HCT116 (cell line): ENCODE results near the gene POLR2H. TPM values are rescaled to one million over a fixed set of nuclear protein-coding genes. Genes with fewer than 3 reads are reported as not detected.

Experiments
- ATAC-seq: fragments of 200-7000 bp; cut with Tn5 transposase; 2 replicates; pipeline ENCODE4 v1.9.1; 2020; ENCODE audit warnings: mild to moderate bottlenecking, moderate library complexity
- BruUV-seq: library from RNA; stranded (reverse); fragments of 400-500 nt; replicated peaks from 2 replicates; lab custom pipeline; 2021; lab: Mats Ljungman, UMichigan
- CTCF ChIA-PET: fragments of 300-600 bp; sonication (Branson Sonifier 250); formaldehyde crosslinking; loops from one replicate; lab custom pipeline; 2021; ENCODE audit warnings: antibody characterized with exemption; lab: Charles Lee
- POLR2A ChIA-PET: fragments of 300-600, 350-600 bp; sonication (Branson Sonifier 250); formaldehyde crosslinking; loops from one replicate; lab custom pipeline; 2021; ENCODE audit warnings: antibody characterized with exemption; lab: Charles Lee
- RAD21 ChIA-PET, 2 experiments: fragments of 300-600 bp; sonication (Branson Sonifier 250); formaldehyde crosslinking; loops; one replicate each; lab custom pipeline; 2023; ENCODE audit warnings: low total read pairs in 2 of 2; ENCODE audit not compliant: uncharacterized antibody in 2 of 2, unreplicated experiment in 2 of 2, low non-redundant PET in 1 of 2; lab: Charles Lee
- DNase-seq: peaks from one replicate; pipeline ENCODE4 v3.0.0-alpha.2; 2010; ENCODE audit warnings: low read depth, low spot score
- H2AFZ ChIP-seq: fragments of 200-600 bp; shearing (Covaris generic), sonication (generic); 2 replicates; pipeline ENCODE4 v1.6.1; 2017; ENCODE audit warnings: low read depth, mixed run types, mixed read lengths, antibody characterized with exemption, low read length; ENCODE audit not compliant: poor library complexity, severe bottlenecking
- H3K27ac ChIP-seq: 2 replicates; pipeline ENCODE4 v1.5.1; 2012; ENCODE audit warnings: low read depth, low read length
- H3K27me3 ChIP-seq: fragments of 200-600 bp; sonication (generic); 2 replicates; pipeline ENCODE4 v1.6.1; 2016; ENCODE audit warnings: mixed run types, low read length, mixed read lengths; ENCODE audit not compliant: insufficient read depth
- H3K36me3 ChIP-seq, 2 experiments: fragments of 200-500 bp in 1 of 2; fragments of 200-600 bp in 1 of 2; sonication (Bioruptor generic) in 1 of 2; sonication (generic) in 1 of 2; 2 replicates each; pipeline versions ENCODE4 v1.5.1 to v1.6.1; 2014 to 2016; ENCODE audit warnings: low read length in 2 of 2, inconsistent platforms in 1 of 2, mixed read lengths in 1 of 2, mixed run types in 1 of 2; ENCODE audit not compliant: insufficient read depth in 2 of 2, control insufficient read depth in 1 of 2
- H3K4me1 ChIP-seq, 2 experiments: fragments of 200-600 bp in 1 of 2; sonication (generic) in 1 of 2; 2 replicates each; pipeline versions ENCODE4 v1.5.1 to v1.6.1; 2012 to 2017; ENCODE audit warnings: low read length in 2 of 2, inconsistent platforms in 1 of 2, mild to moderate bottlenecking in 1 of 2, mixed read lengths in 1 of 2, mixed run types in 1 of 2, moderate library complexity in 1 of 2; ENCODE audit not compliant: insufficient read depth in 2 of 2, control insufficient read depth in 1 of 2
- H3K4me2 ChIP-seq: fragments of 200-600 bp; sonication (generic); 2 replicates; pipeline ENCODE4 v1.6.1; 2017; ENCODE audit warnings: mixed run types, low read length, mixed read lengths
- H3K4me3 ChIP-seq, 2 experiments: fragments of 200-600 bp in 1 of 2; sonication (generic) in 1 of 2; replicated peaks in 1 of 2; 2 replicates each; pipeline ENCODE4 v1.5.1; 2011 to 2016; ENCODE audit warnings: low read length in 2 of 2, control low read depth in 1 of 2, low read depth in 1 of 2, mild to moderate bottlenecking in 1 of 2, mixed read lengths in 1 of 2, mixed run types in 1 of 2
- H3K79me2 ChIP-seq: fragments of 200-600 bp; sonication (generic); 2 replicates; pipeline ENCODE4 v1.6.1; 2017; ENCODE audit warnings: mild to moderate bottlenecking, mixed run types, low read length, moderate library complexity, mixed read lengths; ENCODE audit not compliant: insufficient read depth
- H3K9ac ChIP-seq: fragments of 200-600 bp; sonication (generic); 2 replicates; pipeline ENCODE4 v1.6.1; 2016; ENCODE audit warnings: low read length, mixed read lengths
- H3K9me2 ChIP-seq: fragments of 200-600 bp; sonication (generic), shearing (Covaris generic); 2 replicates; pipeline ENCODE4 v1.6.1; 2017; ENCODE audit warnings: mixed run types, mild to moderate bottlenecking, moderate library complexity; ENCODE audit not compliant: insufficient read depth
- H3K9me3 ChIP-seq, 2 experiments: fragments of 200-500 bp in 1 of 2; fragments of 200-600 bp in 1 of 2; sonication (Bioruptor generic) in 1 of 2; sonication (generic) in 1 of 2; 2 replicates each; pipeline ENCODE4 v1.6.1; 2014 to 2017; ENCODE audit warnings: low read length in 2 of 2, mixed read lengths in 2 of 2, inconsistent platforms in 1 of 2, low read depth in 1 of 2, mild to moderate bottlenecking in 1 of 2, mixed run types in 1 of 2, moderate library complexity in 1 of 2; ENCODE audit not compliant: control insufficient read depth in 1 of 2, insufficient read depth in 1 of 2
- H4K20me1 ChIP-seq: fragments of 200-600 bp; sonication (generic), shearing (Covaris generic); 2 replicates; pipeline ENCODE4 v1.6.1; 2017; ENCODE audit warnings: mixed run types, mild to moderate bottlenecking, moderate library complexity; ENCODE audit not compliant: insufficient read depth
- CBX3 ChIP-seq: IDR thresholded peaks from 2 replicates; pipeline ENCODE4 v1.6.1; 2012; ENCODE audit warnings: low read depth
- CEBPB ChIP-seq: IDR thresholded peaks from 2 replicates; pipeline ENCODE4 v1.6.1; 2012; ENCODE audit warnings: low read depth
- CTCF ChIP-seq, 3 experiments: fragments of 200-600 bp in 1 of 3; sonication (generic) in 1 of 3; IDR thresholded peaks in 2 of 3; conservative IDR thresholded peaks in 1 of 3; 2 replicates each; pipeline ENCODE4 v1.5.1; 2012 to 2017; ENCODE audit warnings: low read depth in 2 of 3, low read length in 2 of 3, antibody characterized with exemption in 1 of 3, borderline replicate concordance in 1 of 3, control low read depth in 1 of 3, mild to moderate bottlenecking in 1 of 3, mixed read lengths in 1 of 3, mixed run types in 1 of 3, moderate library complexity in 1 of 3; ENCODE audit not compliant: insufficient read depth in 1 of 3
- EZH2 ChIP-seq: fragments of 200-600 bp; sonication (generic); IDR thresholded peaks from 2 replicates; pipeline ENCODE4 v1.6.1; 2017; ENCODE audit warnings: antibody characterized with exemption, mixed run types
- JUND ChIP-seq: IDR thresholded peaks from 2 replicates; pipeline ENCODE4 v1.6.1; 2012
- POLR2A ChIP-seq: IDR thresholded peaks from 2 replicates; pipeline ENCODE4 v1.7.0; 2011; ENCODE audit warnings: borderline replicate concordance; ENCODE audit not compliant: insufficient read depth, insufficient read length; ENCODE audit errors: extremely low read depth
- POLR2AphosphoS5 ChIP-seq: IDR thresholded peaks from 2 replicates; pipeline ENCODE4 v1.6.1; 2011; ENCODE audit warnings: mild to moderate bottlenecking, low read depth, low read length, moderate library complexity
- RAD21 ChIP-seq: IDR thresholded peaks from 2 replicates; pipeline ENCODE4 v1.6.1; 2012; ENCODE audit warnings: low read depth, mild to moderate bottlenecking
- SIN3A ChIP-seq: IDR thresholded peaks from 2 replicates; pipeline ENCODE4 v1.6.1; 2012; ENCODE audit warnings: low read depth
- SP1 ChIP-seq: IDR thresholded peaks from 2 replicates; pipeline ENCODE4 v1.6.1; 2012; ENCODE audit warnings: low read depth
- SRF ChIP-seq: IDR thresholded peaks from 2 replicates; pipeline ENCODE4 v1.6.1; 2012; ENCODE audit warnings: low read depth
- TCF7L2 ChIP-seq: IDR thresholded peaks from 2 replicates; pipeline ENCODE4 v1.7.0; 2011; ENCODE audit warnings: borderline replicate concordance, inconsistent platforms; ENCODE audit not compliant: insufficient read depth, insufficient read length; ENCODE audit errors: extremely low read depth
- YY1 ChIP-seq: IDR thresholded peaks from 2 replicates; pipeline ENCODE4 v1.6.1; 2011; ENCODE audit warnings: low read length, low read depth, moderate library complexity, mild to moderate bottlenecking; ENCODE audit not compliant: insufficient replicate concordance; ENCODE audit errors: extremely low read depth
- ZFX ChIP-seq: fragments of 450-650 bp; IDR thresholded peaks from 2 replicates; pipeline ENCODE4 v1.6.1; 2017
- ZNF274 ChIP-seq: fragments of 200-500 bp; sonication (Bioruptor generic); IDR thresholded peaks from 2 replicates; pipeline ENCODE4 v1.6.1; 2014; ENCODE audit warnings: mild to moderate bottlenecking, low read depth, low read length, inconsistent platforms
- intact Hi-C: fragments of 100-400 bp; cut with micrococcal nuclease; formaldehyde crosslinking; loops from 2 replicates; pipeline ENCODE4 v1.10.0; 2022
- total RNA-seq: library from RNA; stranded (reverse); gene quantifications from one replicate; pipeline ENCODE4 v1.2.1, GENCODE V29; 2021; ENCODE audit not compliant: unreplicated experiment
- TF ChIP-seq, protein P1 (sequence below): IDR thresholded peaks from 2 replicates; pipeline ENCODE4 v1.6.1; 2012
- TF ChIP-seq, protein P2 (sequence below): IDR thresholded peaks from 2 replicates; pipeline ENCODE4 v1.6.1; 2012
- TF ChIP-seq, protein P3 (sequence below): IDR thresholded peaks from 2 replicates; pipeline ENCODE4 v1.6.1; 2011; ENCODE audit warnings: mild to moderate bottlenecking, low read length, moderate library complexity; ENCODE audit not compliant: insufficient replicate concordance; ENCODE audit errors: extremely low read depth
- TF ChIP-seq, protein P4 (sequence below): IDR thresholded peaks from 2 replicates; pipeline ENCODE4 v1.6.1; 2012; ENCODE audit warnings: low read depth

Gene POLR2H
- total RNA-seq, 1 experiment from 2014 or later, result 156 TPM

- POLR2A ChIA-PET, result interaction anchor here (1.5 kb wide), 1 partner anchor 9 kb away, joined by 3 read pairs; no protein-coding TSS in a partner anchor
- peaks cover 5% of the 10 kb centered on the region; the same call in 1 of the 2 replicates for H4K20me1 ChIP-seq
- no peaks in the 10 kb centered on the region for H3K27me3 ChIP-seq
- RAD21 ChIA-PET, result no interaction called here
- H2AFZ ChIP-seq, result no peak overlapping the region
- H3K9me2 ChIP-seq, result no peaks in the 10 kb centered on the region
- no peak overlapping the region for H3K9ac ChIP-seq
- peaks cover 9 to 42% of the 10 kb centered on the region in 2 experiments; a peak in 3 of 4 replicates for H3K4me1 ChIP-seq
- CTCF ChIA-PET, result interaction anchor here (0.9 to 6.1 kb wide), 2 partner anchors 99 to 166 kb away, joined by 3 to 152 read pairs; no protein-coding TSS in a partner anchor
- H3K4me3 ChIP-seq, result no peak overlapping the region
- no peaks in the 10 kb centered on the region for H3K79me2 ChIP-seq
- no peak overlapping the region for H3K27ac ChIP-seq
- no peak for DNase-seq
- no peaks in the 10 kb centered on the region for H3K9me3 ChIP-seq
- no peak for ATAC-seq
- no peaks in the 10 kb centered on the region for H3K36me3 ChIP-seq
- no TSS peak for BruUV-seq
- no peak overlapping the region for H3K4me2 ChIP-seq
- intact Hi-C loops, result loop anchor here (10.0 kb wide), 2 partner anchors 139 to 399 kb away; no protein-coding TSS in a partner anchor
- TF ChIP-seq SP1, result no peak
- TF ChIP-seq TCF7L2, result no peak
- no peak for TF ChIP-seq ZFX
- TF ChIP-seq, protein P1, sequence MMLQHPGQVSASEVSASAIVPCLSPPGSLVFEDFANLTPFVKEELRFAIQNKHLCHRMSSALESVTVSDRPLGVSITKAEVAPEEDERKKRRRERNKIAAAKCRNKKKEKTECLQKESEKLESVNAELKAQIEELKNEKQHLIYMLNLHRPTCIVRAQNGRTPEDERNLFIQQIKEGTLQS, result no peak
- no peak for TF ChIP-seq YY1
- TF ChIP-seq, protein P2, sequence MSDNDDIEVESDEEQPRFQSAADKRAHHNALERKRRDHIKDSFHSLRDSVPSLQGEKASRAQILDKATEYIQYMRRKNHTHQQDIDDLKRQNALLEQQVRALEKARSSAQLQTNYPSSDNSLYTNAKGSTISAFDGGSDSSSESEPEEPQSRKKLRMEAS, result no peak
- TF ChIP-seq CBX3, result no peak
- TF ChIP-seq SIN3A, result no peak
- no peak for TF ChIP-seq CTCF (IDR thresholded peaks at IDR 0.05 in 2 of 3, conservative IDR thresholded peaks at IDR 0.05 in 1 of 3; ENCODE audit: borderline replicate concordance in 1 of 3, insufficient read depth in 1 of 3, low read depth in 2 of 3, low read length in 2 of 3)
- no peak for TF ChIP-seq SRF
- no peak for TF ChIP-seq ZNF274
- no peak for TF ChIP-seq EZH2
- TF ChIP-seq, protein P3, sequence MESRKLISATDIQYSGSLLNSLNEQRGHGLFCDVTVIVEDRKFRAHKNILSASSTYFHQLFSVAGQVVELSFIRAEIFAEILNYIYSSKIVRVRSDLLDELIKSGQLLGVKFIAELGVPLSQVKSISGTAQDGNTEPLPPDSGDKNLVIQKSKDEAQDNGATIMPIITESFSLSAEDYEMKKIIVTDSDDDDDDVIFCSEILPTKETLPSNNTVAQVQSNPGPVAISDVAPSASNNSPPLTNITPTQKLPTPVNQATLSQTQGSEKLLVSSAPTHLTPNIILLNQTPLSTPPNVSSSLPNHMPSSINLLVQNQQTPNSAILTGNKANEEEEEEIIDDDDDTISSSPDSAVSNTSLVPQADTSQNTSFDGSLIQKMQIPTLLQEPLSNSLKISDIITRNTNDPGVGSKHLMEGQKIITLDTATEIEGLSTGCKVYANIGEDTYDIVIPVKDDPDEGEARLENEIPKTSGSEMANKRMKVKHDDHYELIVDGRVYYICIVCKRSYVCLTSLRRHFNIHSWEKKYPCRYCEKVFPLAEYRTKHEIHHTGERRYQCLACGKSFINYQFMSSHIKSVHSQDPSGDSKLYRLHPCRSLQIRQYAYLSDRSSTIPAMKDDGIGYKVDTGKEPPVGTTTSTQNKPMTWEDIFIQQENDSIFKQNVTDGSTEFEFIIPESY, result no peak
- no peak for TF ChIP-seq POLR2A
- TF ChIP-seq POLR2AphosphoS5, result no peak
- no peak for TF ChIP-seq CEBPB
- TF ChIP-seq, protein P4, sequence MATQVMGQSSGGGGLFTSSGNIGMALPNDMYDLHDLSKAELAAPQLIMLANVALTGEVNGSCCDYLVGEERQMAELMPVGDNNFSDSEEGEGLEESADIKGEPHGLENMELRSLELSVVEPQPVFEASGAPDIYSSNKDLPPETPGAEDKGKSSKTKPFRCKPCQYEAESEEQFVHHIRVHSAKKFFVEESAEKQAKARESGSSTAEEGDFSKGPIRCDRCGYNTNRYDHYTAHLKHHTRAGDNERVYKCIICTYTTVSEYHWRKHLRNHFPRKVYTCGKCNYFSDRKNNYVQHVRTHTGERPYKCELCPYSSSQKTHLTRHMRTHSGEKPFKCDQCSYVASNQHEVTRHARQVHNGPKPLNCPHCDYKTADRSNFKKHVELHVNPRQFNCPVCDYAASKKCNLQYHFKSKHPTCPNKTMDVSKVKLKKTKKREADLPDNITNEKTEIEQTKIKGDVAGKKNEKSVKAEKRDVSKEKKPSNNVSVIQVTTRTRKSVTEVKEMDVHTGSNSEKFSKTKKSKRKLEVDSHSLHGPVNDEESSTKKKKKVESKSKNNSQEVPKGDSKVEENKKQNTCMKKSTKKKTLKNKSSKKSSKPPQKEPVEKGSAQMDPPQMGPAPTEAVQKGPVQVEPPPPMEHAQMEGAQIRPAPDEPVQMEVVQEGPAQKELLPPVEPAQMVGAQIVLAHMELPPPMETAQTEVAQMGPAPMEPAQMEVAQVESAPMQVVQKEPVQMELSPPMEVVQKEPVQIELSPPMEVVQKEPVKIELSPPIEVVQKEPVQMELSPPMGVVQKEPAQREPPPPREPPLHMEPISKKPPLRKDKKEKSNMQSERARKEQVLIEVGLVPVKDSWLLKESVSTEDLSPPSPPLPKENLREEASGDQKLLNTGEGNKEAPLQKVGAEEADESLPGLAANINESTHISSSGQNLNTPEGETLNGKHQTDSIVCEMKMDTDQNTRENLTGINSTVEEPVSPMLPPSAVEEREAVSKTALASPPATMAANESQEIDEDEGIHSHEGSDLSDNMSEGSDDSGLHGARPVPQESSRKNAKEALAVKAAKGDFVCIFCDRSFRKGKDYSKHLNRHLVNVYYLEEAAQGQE, result no peak
- TF ChIP-seq JUND, result no peak
- TF ChIP-seq RAD21, result no peak
Measured at GRCh38 chr3:184375747-184376461, 14.4 kb downstream of the POLR2H start.
